Epithelial cell of esophagus (primary cell): ENCODE measurements around the gene KIF17.

Experiments
- DNase-seq: peaks from one replicate; pipeline ENCODE4 v3.0.0; 2010; ENCODE audit warnings: low read depth
- H3K4me3 ChIP-seq: 2 replicates; pipeline ENCODE4 v1.5.1; 2011; ENCODE audit warnings: mild to moderate bottlenecking, low read length, control low read depth
- TF ChIP-seq, protein P1 (sequence below): IDR thresholded peaks from 2 replicates; pipeline ENCODE4 v1.5.1; 2011; ENCODE audit warnings: low read depth, mild to moderate bottlenecking, low read length, control low read depth, inconsistent platforms; ENCODE audit not compliant: insufficient read depth; ENCODE audit errors: missing control alignments

KIF17 gene

DNA sequence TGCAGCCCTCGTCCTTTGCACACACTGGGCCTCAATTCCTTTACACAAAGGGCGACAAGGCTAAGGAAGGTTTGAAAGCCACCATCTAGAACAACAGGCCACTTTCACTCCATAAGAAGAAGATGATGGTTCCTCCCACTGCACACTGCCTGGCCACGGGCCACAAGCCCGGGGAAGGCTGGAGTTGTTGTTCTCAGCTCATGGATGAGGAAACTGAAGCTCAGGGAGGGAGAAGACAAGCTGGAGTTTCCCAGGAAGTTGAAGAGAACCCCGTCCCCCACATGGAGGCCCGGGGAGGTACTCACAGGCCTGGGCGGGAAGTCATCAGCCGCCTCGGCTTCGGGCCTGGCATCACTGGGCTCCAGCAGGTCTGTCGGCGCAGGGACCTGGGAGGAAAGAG lies 32.1 kb downstream of the KIF17 start:
- TF ChIP-seq, protein P1, sequence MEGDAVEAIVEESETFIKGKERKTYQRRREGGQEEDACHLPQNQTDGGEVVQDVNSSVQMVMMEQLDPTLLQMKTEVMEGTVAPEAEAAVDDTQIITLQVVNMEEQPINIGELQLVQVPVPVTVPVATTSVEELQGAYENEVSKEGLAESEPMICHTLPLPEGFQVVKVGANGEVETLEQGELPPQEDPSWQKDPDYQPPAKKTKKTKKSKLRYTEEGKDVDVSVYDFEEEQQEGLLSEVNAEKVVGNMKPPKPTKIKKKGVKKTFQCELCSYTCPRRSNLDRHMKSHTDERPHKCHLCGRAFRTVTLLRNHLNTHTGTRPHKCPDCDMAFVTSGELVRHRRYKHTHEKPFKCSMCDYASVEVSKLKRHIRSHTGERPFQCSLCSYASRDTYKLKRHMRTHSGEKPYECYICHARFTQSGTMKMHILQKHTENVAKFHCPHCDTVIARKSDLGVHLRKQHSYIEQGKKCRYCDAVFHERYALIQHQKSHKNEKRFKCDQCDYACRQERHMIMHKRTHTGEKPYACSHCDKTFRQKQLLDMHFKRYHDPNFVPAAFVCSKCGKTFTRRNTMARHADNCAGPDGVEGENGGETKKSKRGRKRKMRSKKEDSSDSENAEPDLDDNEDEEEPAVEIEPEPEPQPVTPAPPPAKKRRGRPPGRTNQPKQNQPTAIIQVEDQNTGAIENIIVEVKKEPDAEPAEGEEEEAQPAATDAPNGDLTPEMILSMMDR = no peak
- DNase-seq = no peak

DNA sequence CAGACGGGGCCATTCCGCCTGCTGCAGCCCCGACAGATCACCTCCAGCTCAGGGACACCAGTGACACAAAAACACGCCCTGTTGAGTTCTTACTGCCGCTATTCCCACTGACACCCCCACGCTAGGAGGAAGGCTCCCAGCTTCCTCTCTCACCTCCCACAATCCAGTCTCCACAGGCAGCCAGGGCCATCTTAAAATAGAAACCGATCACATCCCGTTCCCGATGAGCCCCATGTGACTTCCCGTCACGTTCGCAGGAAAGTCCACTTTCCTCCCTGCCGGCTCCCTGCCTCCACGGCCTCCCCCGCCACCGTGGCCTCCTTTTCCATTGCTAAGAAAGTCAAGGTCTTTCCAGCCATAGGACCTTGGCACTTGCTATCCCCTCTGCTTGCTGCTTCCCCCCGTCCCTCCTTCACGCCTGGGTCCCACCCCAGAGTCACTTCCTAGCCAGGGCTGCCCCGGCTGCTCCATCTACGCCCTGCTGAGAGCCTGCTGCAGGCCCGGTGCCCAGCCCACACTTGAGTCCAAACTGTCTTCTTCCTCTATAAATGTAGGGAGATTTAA lies 32.6 kb downstream of the KIF17 start:
- no peak overlapping the region for H3K4me3 ChIP-seq
- TF ChIP-seq, protein P1 = no peak
- DNase-seq = no peak

More for the DNA sequence above, 32.1 kb downstream of the KIF17 start:
- H3K4me3 ChIP-seq = no peak overlapping the region

DNA sequence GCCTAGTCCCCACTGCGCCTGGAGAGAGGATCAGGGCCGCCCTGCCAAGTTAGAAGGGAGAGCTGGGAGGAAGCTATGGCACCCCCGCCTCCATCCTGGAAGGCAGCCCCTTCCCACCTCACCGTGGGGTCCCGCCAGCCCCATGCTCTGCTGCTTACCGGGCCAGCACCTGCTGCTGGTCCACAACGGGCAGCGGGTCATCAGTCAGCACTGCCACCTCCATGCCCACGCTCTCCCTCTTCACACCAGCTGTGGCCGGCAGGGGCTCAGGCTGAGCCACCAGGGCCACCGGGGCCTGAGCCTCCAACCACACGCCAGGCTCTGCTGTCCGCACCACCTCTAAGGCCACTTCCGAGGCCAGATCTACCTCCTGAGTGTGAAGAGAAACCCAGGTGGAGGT lies 33.2 kb downstream of the KIF17 start:
- no peak overlapping the region for H3K4me3 ChIP-seq
- no peak for DNase-seq

DNA sequence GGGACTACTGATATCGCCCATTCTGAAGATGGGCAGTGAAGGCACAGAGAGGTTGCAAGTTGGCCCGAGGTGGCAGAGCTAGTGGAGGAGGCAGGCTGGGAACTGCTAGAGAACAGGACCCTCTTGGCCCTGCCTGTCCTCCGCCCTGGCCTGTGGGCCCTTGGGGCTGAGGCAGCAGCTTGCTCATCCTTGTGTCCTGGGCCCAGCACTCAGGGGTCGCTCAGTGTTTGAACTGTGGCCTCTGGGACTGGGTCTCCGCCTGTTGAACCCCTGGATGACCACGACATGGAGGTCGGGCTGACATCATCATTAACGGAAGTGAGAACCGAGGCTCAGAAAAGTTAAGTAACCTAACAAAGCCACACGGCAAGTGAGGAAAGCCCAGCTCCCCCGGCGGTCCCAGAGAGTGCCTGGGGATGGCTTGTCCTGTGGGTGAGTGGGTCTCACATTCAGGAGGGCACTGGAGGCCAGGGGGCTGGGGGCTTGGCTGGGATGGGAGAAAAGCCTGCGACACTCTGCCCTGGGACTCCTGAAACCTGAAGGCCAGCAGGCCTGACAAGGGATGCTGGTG lies 33.7 kb downstream of the KIF17 start:
- DNase-seq = no peak
- TF ChIP-seq, protein P1 = no peak
- H3K4me3 ChIP-seq = no peak overlapping the region

More for the DNA sequence above, 33.2 kb downstream of the KIF17 start:
- TF ChIP-seq, protein P1 = no peak

DNA sequence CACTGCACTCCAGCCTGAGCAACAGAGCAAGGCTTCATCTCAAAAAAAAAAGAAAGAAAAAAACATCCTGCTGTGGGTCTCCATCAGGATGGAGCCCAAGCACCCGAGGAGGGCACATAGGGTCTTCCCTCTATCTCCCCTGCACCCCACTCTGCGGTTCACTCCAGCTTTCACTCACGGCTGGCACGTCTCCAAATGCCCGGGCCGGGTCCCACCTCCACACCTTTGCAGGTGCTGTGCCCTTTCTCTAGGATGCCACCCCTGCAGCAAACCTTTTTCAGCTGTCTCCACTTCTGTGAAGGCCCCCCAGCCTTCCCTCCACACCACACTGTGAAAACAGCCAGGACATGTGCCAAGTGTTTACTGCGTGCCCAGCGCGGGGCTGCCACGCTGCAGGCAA lies 34.2 kb downstream of the KIF17 start:
- no peak for DNase-seq
- H3K4me3 ChIP-seq = no peak overlapping the region
- TF ChIP-seq, protein P1 = no peak

DNA sequence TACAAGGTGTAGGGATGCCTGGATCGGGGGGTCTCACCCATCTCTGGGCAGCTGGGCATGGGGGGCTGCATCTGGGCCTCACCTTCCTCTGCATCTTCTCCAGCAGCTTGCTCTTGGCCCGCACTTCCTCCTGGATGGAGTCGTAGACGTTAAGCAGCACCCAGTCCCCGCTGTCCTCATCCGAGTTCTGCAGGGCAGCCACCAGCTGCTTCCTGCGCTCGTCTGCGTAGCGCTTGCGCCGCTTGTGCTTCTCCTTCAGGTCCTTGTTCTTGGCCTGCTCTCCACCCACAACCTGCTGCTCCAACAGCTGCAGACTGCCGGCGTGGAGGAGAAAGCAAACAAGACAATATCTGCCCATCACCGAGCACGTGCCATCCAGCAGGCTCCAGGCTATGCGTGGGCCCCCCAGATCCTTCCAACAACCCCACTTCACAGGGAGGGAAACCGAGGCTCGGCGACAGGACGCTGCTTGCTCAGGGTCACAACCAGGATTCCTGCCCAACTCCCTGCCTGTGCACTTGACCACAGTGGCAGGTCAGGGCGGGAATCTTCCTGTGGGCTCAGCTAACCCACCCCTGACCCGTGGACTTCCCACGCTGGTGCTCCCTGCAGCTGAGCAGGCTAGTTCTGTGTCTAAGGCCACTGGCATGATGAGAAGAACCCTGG lies 35.1 kb downstream of the KIF17 start:
- H3K4me3 ChIP-seq = no peak overlapping the region
- DNase-seq = no peak
- TF ChIP-seq, protein P1 = no peak

DNA sequence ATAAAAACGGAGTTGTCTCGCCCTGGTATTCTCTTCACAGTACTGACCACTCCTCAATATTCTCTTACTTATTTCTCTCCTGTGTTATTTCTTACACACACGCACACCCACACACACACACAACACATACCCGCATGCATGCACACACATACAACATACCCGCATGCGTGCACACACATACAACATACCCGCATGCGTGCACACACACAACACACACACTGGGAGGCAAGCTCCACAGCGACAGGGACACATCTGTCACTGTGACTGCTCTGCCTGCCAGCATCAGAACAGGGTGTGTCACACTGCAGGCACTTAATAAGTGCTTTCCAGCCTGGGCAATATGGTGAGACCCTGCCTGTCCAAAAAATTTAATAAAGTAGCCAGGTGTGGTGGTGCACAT lies 35.8 kb downstream of the KIF17 start:
- H3K4me3 ChIP-seq = no peak overlapping the region
- DNase-seq = no peak
- TF ChIP-seq, protein P1 = no peak
